Endothelial cell of umbilical vein (primary cell): ENCODE measurements around the gene BIRC2. TPM values are rescaled to one million over a fixed set of nuclear protein-coding genes. Genes with fewer than 3 reads are reported as not detected.

Experiments used
- BruUV-seq: library from RNA; stranded (reverse); fragments of 400-500 nt; replicated peaks from 2 replicates; lab custom pipeline; 2021; lab: Mats Ljungman, UMichigan
- CTCF ChIA-PET: fragments of 300-600, 350-600 bp; sonication (Branson Sonifier 250); formaldehyde crosslinking; loops from one replicate; lab custom pipeline; 2021; ENCODE audit warnings: antibody characterized with exemption, inconsistent platforms; lab: Charles Lee
- POLR2A ChIA-PET: fragments of 300-600, 350-600 bp; sonication (Branson Sonifier 250); formaldehyde crosslinking; loops from one replicate; lab custom pipeline; 2021; ENCODE audit warnings: antibody characterized with exemption, inconsistent platforms; lab: Charles Lee
- DNase-seq: peaks from one replicate; pipeline ENCODE4 v3.0.0-alpha.2; 2011; ENCODE audit warnings: low read depth, low spot score
- FAIRE-seq: peaks from 2 replicates; lab custom pipeline; 2011; peaks lifted over from hg19 to GRCh38; lab: Jason Lieb, UNC
- H2AFZ ChIP-seq: 2 replicates; pipeline ENCODE4 v1.6.0; 2012; ENCODE audit warnings: low read depth, low read length, control low read depth, inconsistent platforms
- H3K27ac ChIP-seq: 2 replicates; pipeline ENCODE4 v1.5.1; 2011; ENCODE audit warnings: low read depth, mild to moderate bottlenecking, control low read depth, low read length, moderate library complexity; ENCODE audit not compliant: insufficient read depth
- H3K27me3 ChIP-seq, 2 experiments: 2 replicates each; pipeline versions ENCODE4 v1.6.0 to v1.6.1; 2011; ENCODE audit warnings: low read length in 2 of 2, mixed read lengths in 1 of 2; ENCODE audit not compliant: control insufficient read depth in 2 of 2, insufficient read depth in 2 of 2
- H3K36me3 ChIP-seq, 2 experiments: 2 replicates in 1 of 2; 3 replicates in 1 of 2; pipeline ENCODE4 v1.5.1; 2011; ENCODE audit warnings: low read length in 2 of 2, mild to moderate bottlenecking in 1 of 2, moderate library complexity in 1 of 2; ENCODE audit not compliant: control insufficient read depth in 2 of 2, insufficient read depth in 2 of 2; ENCODE audit errors: extremely low read depth in 1 of 2
- H3K4me1 ChIP-seq: 3 replicates; pipeline ENCODE4 v1.5.1; 2011; ENCODE audit warnings: mild to moderate bottlenecking, low read length; ENCODE audit not compliant: control insufficient read depth, insufficient read depth; ENCODE audit errors: extremely low read depth
- H3K4me2 ChIP-seq: 2 replicates; pipeline ENCODE4 v1.6.1; 2011; ENCODE audit warnings: low read length, control low read depth, mixed read lengths; ENCODE audit not compliant: insufficient read depth
- H3K4me3 ChIP-seq, 3 experiments: fragments of 200-600 bp in 1 of 3; sonication (generic), shearing (Covaris generic) in 1 of 3; replicated peaks in 1 of 3; 2 replicates each; pipeline ENCODE4 v1.5.1; 2011 to 2016; ENCODE audit warnings: control low read depth in 3 of 3, low read length in 3 of 3, mild to moderate bottlenecking in 2 of 3, inconsistent platforms in 1 of 3, low read depth in 1 of 3, moderate library complexity in 1 of 3; ENCODE audit not compliant: insufficient read depth in 1 of 3
- H3K79me2 ChIP-seq: 2 replicates; pipeline ENCODE4 v1.6.0; 2012; ENCODE audit warnings: low read length, inconsistent platforms; ENCODE audit not compliant: control insufficient read depth, insufficient read depth
- H3K9ac ChIP-seq: replicated peaks from 2 replicates; pipeline ENCODE3; 2011; ENCODE audit warnings: low read length, control low read depth; ENCODE audit not compliant: insufficient read depth; ENCODE audit errors: extremely low read depth
- H3K9me1 ChIP-seq: replicated peaks from 3 replicates; pipeline ENCODE4 v1.6.0; 2011; ENCODE audit warnings: mild to moderate bottlenecking, low read length; ENCODE audit not compliant: control insufficient read depth, insufficient read depth; ENCODE audit errors: extremely low read depth
- H3K9me3 ChIP-seq: replicated peaks from 2 replicates; pipeline ENCODE4 v1.5.1; 2012; ENCODE audit warnings: low read length, inconsistent platforms; ENCODE audit not compliant: control insufficient read depth, insufficient read depth
- H4K20me1 ChIP-seq: replicated peaks from 2 replicates; pipeline ENCODE3; 2011; ENCODE audit warnings: mild to moderate bottlenecking, low read length; ENCODE audit not compliant: control insufficient read depth, insufficient read depth; ENCODE audit errors: extremely low read depth
- EZH2 ChIP-seq: IDR thresholded peaks from 2 replicates; pipeline ENCODE4 v1.6.1; 2012; ENCODE audit warnings: borderline replicate concordance, low read depth, mild to moderate bottlenecking, moderate library complexity, low read length, inconsistent platforms; ENCODE audit not compliant: severe bottlenecking
- FOS ChIP-seq: IDR thresholded peaks from 2 replicates; pipeline ENCODE4 v1.6.1; 2011; ENCODE audit warnings: mild to moderate bottlenecking, low read length, moderate library complexity, borderline replicate concordance; ENCODE audit not compliant: insufficient read depth
- GATA2 ChIP-seq: IDR thresholded peaks from 2 replicates; pipeline ENCODE4 v1.7.0; 2011; ENCODE audit warnings: low read depth, mild to moderate bottlenecking, moderate library complexity, mixed read lengths, low read length; ENCODE audit not compliant: insufficient read length, insufficient read depth
- JUN ChIP-seq: IDR thresholded peaks from 2 replicates; pipeline ENCODE4 v1.6.1; 2011; ENCODE audit warnings: borderline replicate concordance, low read depth; ENCODE audit not compliant: insufficient read length, insufficient read depth
- MYC ChIP-seq: IDR thresholded peaks from one replicate; pipeline ENCODE4 v1.6.1; 2011; ENCODE audit warnings: mild to moderate bottlenecking, low read depth, low read length
- POLR2A ChIP-seq: IDR thresholded peaks from 2 replicates; pipeline ENCODE4 v1.6.1; 2012; ENCODE audit warnings: low read depth, mild to moderate bottlenecking, control low read depth, low read length
- POLR2AphosphoS5 ChIP-seq: IDR thresholded peaks from 2 replicates; pipeline ENCODE4 v1.6.1; 2012; ENCODE audit warnings: low read depth, mild to moderate bottlenecking, control low read depth, low read length, moderate library complexity; ENCODE audit not compliant: insufficient read depth
- dilution Hi-C: fragments of 300-500 bp; cut with MboI; formaldehyde crosslinking; loops from one replicate; pipeline ENCODE4 v1.15.0; 2019; ENCODE audit warnings: low sequenced_read_pairs; ENCODE audit not compliant: extremely low pct_ligation_motif_present
- intact Hi-C: fragments of 100-400 bp; cut with micrococcal nuclease; formaldehyde crosslinking; loops from one replicate; pipeline ENCODE4 v1.10.0; 2022
- polyA plus RNA-seq, 4 experiments: library from polyadenylated mRNA; depleted of rRNA in 3 of 4; stranded (reverse) in 3 of 4; unstranded in 1 of 4; fragments of >200 nt; gene quantifications; 2 replicates each; pipeline versions ENCODE4 v1.2.1 to v1.2.3, GENCODE V29; 2011 to 2012; ENCODE audit warnings: missing spikeins in 1 of 4
- total RNA-seq: library from RNA; stranded (reverse); gene quantifications from 2 replicates; pipeline ENCODE4 v1.2.3, GENCODE V29; 2021
- TF ChIP-seq, protein P1 (sequence below): IDR thresholded peaks from 2 replicates; pipeline ENCODE4 v1.6.1; 2011; ENCODE audit not compliant: insufficient read depth, insufficient read length
- TF ChIP-seq, protein P2 (sequence below), 2 donors: IDR thresholded peaks; 1 replicate in 1 of 2; 2 replicates in 1 of 2; pipeline ENCODE4 v1.5.1; 2011; ENCODE audit warnings: low read length in 2 of 2, mild to moderate bottlenecking in 2 of 2, moderate library complexity in 2 of 2, control low read depth in 1 of 2, inconsistent platforms in 1 of 2, low read depth in 1 of 2; ENCODE audit not compliant: insufficient read depth in 1 of 2; ENCODE audit errors: extremely low read depth in 1 of 2

The BIRC2 gene
- total and polyA plus RNA-seq, 2 donors (not counting 3 experiments of a cell fraction or from before 2014, with no cell fraction given), result 42.8 to 47.3 TPM

DNA sequence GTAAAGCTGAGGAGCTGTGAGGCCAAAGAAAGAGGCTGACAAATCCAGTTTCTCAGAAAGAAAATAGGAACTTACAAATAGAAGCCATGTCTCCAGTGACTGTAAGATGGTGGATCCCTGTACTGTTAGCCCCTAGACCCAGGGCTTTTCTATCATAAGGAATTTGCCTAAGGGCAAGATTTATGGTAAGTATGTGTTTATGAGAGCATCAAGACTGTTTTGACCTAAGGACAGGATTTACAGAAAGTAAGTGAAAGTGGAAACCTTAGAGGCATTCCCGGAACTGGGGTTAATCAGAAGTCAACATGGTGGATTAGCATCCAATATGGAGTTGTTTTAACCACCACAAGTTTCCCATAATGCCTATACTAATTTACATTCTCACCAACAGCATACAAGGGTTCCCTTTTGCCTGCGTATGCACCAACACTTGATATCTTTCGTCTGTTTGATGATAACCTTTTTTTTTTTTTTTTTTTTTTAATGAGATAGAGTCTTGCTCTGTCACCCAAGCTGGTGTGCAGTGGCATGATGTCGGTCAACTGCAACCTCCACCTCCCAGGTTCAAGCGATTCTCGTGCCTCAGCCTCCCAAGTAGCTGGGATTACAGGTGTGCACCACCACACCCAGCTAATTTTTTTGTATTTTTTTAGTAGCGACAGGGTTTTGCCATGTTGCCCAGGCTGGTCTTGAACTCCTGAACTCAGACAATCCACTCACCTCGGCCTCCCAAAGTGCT lies 40.2 kb downstream of the BIRC2 start:
- TF ChIP-seq, protein P1, sequence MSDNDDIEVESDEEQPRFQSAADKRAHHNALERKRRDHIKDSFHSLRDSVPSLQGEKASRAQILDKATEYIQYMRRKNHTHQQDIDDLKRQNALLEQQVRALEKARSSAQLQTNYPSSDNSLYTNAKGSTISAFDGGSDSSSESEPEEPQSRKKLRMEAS, result no peak
- TF ChIP-seq MYC (no peak), POLR2AphosphoS5 (no peak), POLR2A (no peak), GATA2 (no peak), EZH2 (no peak), FOS (no peak), JUN (no peak)
- TF ChIP-seq, protein P2, sequence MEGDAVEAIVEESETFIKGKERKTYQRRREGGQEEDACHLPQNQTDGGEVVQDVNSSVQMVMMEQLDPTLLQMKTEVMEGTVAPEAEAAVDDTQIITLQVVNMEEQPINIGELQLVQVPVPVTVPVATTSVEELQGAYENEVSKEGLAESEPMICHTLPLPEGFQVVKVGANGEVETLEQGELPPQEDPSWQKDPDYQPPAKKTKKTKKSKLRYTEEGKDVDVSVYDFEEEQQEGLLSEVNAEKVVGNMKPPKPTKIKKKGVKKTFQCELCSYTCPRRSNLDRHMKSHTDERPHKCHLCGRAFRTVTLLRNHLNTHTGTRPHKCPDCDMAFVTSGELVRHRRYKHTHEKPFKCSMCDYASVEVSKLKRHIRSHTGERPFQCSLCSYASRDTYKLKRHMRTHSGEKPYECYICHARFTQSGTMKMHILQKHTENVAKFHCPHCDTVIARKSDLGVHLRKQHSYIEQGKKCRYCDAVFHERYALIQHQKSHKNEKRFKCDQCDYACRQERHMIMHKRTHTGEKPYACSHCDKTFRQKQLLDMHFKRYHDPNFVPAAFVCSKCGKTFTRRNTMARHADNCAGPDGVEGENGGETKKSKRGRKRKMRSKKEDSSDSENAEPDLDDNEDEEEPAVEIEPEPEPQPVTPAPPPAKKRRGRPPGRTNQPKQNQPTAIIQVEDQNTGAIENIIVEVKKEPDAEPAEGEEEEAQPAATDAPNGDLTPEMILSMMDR (IDR thresholded peaks at IDR 0.05; ENCODE audit: extremely low read depth in 1 of 2, insufficient read depth in 1 of 2, low read depth in 1 of 2, low read length in 2 of 2), result no peak
- H3K9me1 ChIP-seq, result no peaks in the 10 kb centered on the region
- no peaks in the 10 kb centered on the region for H4K20me1 ChIP-seq
- no peak for FAIRE-seq
- H3K79me2 ChIP-seq, result peaks cover 10% of the 10 kb centered on the region
- ChIA-PET CTCF (interaction anchor here (1.0 kb wide), 1 partner anchor 109 kb away, joined by 3 read pairs; no protein-coding TSS in a partner anchor), POLR2A (no interaction called here)
- dilution Hi-C loops, result no loop called here
- H3K9ac ChIP-seq, result no peak overlapping the region
- H3K4me2 ChIP-seq, result no peak overlapping the region
- H3K9me3 ChIP-seq, result no peaks in the 10 kb centered on the region
- H3K27me3 ChIP-seq, result no peaks in the 10 kb centered on the region
- H2AFZ ChIP-seq, result no peak overlapping the region
- intact Hi-C loops, result no loop called here
- no peak overlapping the region for H3K4me3 ChIP-seq
- DNase-seq, result no peak
- no peak overlapping the region for H3K27ac ChIP-seq
- peaks cover 9 to 18% of the 10 kb centered on the region in 2 experiments for H3K36me3 ChIP-seq
- H3K4me1 ChIP-seq, result peaks cover 35% of the 10 kb centered on the region
- BruUV-seq, result no TSS peak
